ENCODE data around the gene LSR. TPM values are rescaled to one million over a fixed set of nuclear protein-coding genes. Genes with fewer than 3 reads are reported as not detected.

LSR gene
- total RNA-seq, 2 experiments from 2014 or later, result 25.5 to 25.9 TPM

DNA sequence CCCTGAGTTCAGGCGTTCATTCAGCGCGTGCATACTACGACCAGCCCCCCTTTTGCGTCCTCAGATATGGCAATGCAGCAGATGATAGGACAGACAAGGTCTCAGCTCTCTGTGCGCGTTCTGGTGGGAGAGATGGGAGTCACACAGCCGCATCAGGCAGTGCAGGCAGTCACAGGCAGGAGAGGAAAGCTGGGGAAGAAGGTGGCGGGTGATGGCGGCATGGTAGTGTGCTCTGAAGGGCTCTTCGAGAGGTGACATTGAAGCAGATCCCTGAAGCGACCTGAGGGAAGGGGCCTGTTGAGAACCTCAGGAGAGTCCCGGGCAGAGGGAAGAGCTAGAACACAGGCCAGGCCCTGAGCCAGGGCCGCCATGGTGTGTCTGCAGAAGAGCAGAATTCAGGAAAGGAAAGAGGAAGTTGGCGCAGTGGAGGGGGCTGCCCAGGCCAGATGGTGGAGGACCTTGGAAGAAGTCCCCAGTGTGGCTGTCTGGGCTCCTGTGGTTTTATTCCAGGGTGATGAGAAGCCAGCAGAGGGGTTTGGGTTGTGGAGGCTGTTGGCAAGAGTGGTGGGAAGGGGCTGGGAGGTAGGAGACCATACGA is 23.4 kb downstream of the LSR start:
- POLR2A ChIA-PET, result no interaction called here
- Mint-ChIP-seq H3K27ac (no peak overlapping the region), H3K9me3 (ENCODE audit: insufficient read depth) (no peaks in the 10 kb centered on the region), H3K4me1 (ENCODE audit: low read depth) (peaks cover 12% of the 10 kb centered on the region), H3K36me3 (ENCODE audit: low read depth) (peaks cover 46% of the 10 kb centered on the region), H3K27me3 (ENCODE audit: low read depth) (no peaks in the 10 kb centered on the region), H3K4me3 (no peak overlapping the region)
- ATAC-seq (no peak), DNase-seq (no peak)
- CTCF ChIA-PET, result interaction anchor here (1.2 kb wide), 1 partner anchor 136 kb away, joined by 3 read pairs; no protein-coding TSS in a partner anchor

DNA sequence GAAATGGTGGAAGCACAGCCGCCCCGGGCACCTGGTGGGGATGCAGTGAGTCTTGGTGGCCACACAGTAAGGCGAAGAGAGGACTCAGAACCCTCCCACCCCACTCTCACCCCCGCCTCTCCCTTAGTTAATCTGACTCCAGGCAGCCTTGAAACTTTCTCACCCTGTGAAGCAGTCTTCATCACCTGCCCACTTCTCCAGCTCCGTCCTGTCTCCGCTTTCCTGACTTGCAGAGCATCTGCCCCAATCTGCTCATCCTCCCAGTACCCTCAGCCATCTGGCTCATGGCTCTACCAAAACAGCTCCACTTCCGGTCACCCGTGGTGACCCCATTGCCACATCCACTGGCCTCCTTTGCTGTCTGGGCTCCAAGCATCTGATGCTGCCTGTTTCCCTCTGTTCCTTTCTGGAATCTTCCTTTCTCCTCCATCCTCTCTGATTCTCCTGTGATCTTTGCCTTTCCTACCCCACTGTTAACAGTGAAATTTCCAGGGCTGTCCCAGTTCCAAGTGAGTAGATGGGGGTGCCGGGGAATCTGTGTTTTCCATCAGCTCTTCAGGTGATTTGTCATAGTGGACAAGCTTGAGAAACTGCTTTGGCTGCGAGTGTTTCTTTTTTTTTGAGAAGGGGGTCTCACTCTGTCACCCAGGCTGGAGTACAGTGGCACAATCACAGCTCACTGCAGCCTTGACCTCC is 24.3 kb downstream of the LSR start:
- ATAC-seq, result no peak
- Mint-ChIP-seq H3K9me3 (ENCODE audit: insufficient read depth) (no peaks in the 10 kb centered on the region), H3K27me3 (ENCODE audit: low read depth) (no peaks in the 10 kb centered on the region), H3K4me1 (ENCODE audit: low read depth) (peaks cover 10% of the 10 kb centered on the region), H3K36me3 (ENCODE audit: low read depth) (peaks cover 43% of the 10 kb centered on the region), H3K27ac (no peak overlapping the region), H3K4me3 (no peak overlapping the region)
- ChIA-PET POLR2A (interaction anchor here (1.4 kb wide), 1 partner anchor 8 kb away, joined by 4 read pairs; no protein-coding TSS in a partner anchor), CTCF (no interaction called here)
- no peak for DNase-seq

DNA sequence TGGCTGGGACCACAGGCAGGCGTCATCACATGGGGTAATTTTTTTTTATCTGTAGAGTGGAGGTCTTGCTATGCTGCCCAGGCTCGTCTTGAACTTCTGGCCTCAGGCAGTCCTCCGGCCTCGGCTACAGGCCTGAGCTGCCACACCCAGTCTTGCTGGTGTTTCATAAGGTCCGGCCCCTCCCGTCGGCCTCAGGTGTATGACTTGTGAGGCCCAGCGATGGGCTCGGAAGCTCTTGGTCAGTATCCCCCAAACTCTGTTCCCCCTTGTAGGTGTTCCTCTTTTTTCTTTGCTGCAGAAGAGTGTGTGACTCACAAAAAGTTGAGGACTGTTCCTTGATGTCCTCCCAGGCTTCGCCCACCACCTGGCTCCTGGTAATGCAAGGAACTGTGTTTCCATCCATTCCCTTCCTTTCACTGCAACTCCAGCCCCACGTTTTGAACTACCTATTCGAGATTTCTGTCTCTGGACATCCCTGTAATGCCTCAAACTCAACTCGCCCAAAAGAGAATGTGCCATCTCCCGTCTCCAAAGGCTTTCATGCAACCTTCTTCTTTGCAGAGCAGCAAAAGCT is 25.0 kb downstream of the LSR start:
- CTCF ChIA-PET, result interaction anchor here (1.0 kb wide), 1 partner anchor 132 kb away, joined by 5 read pairs; no protein-coding TSS in a partner anchor
- no peak overlapping the region for H3K27ac Mint-ChIP-seq
- ATAC-seq (no peak), DNase-seq (no peak)
- H3K9me3 Mint-ChIP-seq (ENCODE audit: insufficient read depth), result no peaks in the 10 kb centered on the region
- H3K4me1 Mint-ChIP-seq (ENCODE audit: low read depth), result peaks cover 10% of the 10 kb centered on the region
- no peak overlapping the region for H3K4me3 Mint-ChIP-seq
- no peaks in the 10 kb centered on the region for H3K27me3 Mint-ChIP-seq (ENCODE audit: low read depth)
- POLR2A ChIA-PET, result interaction anchor here (1.4 kb wide), 1 partner anchor 9 kb away, joined by 4 read pairs; no protein-coding TSS in a partner anchor
- H3K36me3 Mint-ChIP-seq (ENCODE audit: low read depth), result peaks cover 43% of the 10 kb centered on the region

DNA sequence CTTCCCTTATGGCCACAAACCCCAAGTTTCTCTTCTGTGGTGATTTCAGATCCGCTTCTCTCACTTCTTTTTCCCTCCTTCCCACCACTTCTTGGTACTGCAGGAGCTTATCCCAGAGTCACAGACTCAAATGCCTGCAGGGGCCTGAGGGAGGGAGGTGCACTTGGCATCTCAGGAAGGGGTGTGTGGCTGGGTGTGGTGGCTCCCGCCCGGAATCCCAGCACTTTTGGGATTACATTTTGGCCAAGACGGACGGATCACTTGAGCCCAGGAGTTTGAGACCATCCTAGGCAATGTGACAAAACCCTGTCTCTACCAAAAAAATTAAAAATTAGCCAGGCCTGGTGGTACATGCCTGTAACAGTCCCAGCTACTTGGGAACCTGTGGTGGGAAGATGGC is 25.5 kb downstream of the LSR start:
- Mint-ChIP-seq H3K27me3 (ENCODE audit: low read depth) (no peaks in the 10 kb centered on the region), H3K4me1 (ENCODE audit: low read depth) (peaks cover 10% of the 10 kb centered on the region), H3K27ac (no peak overlapping the region), H3K9me3 (ENCODE audit: insufficient read depth) (no peaks in the 10 kb centered on the region), H3K4me3 (no peak overlapping the region), H3K36me3 (ENCODE audit: low read depth) (peaks cover 45% of the 10 kb centered on the region)
- CTCF ChIA-PET, result interaction anchor here (0.8 to 1.0 kb wide), 2 partner anchors 132 to 138 kb away, joined by 3 to 5 read pairs; no protein-coding TSS in a partner anchor
- ATAC-seq, result no peak
- no peak for DNase-seq
- POLR2A ChIA-PET, result interaction anchor here (1.4 kb wide), 1 partner anchor 9 kb away, joined by 4 read pairs; no protein-coding TSS in a partner anchor

DNA sequence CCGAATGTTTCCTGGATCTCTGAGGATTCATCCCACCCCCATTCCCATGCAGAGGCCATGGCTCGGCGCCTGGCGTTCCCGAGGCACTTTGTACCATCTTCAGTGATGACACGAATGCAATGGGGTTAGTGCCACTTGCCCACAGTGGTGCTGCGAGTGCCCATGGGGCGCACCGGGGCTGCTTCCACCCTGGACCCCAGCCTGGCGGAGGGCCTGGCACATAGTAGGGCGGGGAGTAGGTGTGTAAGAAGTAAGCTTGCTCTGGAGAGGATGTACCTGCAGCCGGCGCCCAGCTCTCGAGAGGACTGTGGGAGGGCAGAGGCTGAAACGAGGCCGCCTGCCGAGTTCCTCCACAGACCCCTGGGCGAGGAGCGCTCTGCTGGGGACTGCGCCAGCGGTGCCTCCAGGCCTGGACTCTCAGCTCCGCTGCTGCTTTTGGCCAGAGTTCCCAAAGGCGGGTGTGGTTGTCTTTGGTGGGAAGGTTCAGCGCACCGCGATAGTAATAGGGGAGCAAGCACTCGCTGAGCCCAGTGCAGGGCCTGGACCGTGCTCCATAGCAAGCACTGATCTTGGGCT is 28.0 kb downstream of the LSR start:
- POLR2A ChIA-PET, result interaction anchor here (1.3 kb wide), 1 partner anchor 21 kb away, joined by 3 read pairs; no protein-coding TSS in a partner anchor
- no peak for DNase-seq
- CTCF ChIA-PET, result no interaction called here
- Mint-ChIP-seq H3K27ac (no peak overlapping the region), H3K9me3 (ENCODE audit: insufficient read depth) (no peaks in the 10 kb centered on the region), H3K4me3 (no peak overlapping the region), H3K27me3 (ENCODE audit: low read depth) (peaks cover 4% of the 10 kb centered on the region), H3K36me3 (ENCODE audit: low read depth) (peaks cover 32% of the 10 kb centered on the region), H3K4me1 (ENCODE audit: low read depth) (no peaks in the 10 kb centered on the region)
- ATAC-seq, result no peak

DNA sequence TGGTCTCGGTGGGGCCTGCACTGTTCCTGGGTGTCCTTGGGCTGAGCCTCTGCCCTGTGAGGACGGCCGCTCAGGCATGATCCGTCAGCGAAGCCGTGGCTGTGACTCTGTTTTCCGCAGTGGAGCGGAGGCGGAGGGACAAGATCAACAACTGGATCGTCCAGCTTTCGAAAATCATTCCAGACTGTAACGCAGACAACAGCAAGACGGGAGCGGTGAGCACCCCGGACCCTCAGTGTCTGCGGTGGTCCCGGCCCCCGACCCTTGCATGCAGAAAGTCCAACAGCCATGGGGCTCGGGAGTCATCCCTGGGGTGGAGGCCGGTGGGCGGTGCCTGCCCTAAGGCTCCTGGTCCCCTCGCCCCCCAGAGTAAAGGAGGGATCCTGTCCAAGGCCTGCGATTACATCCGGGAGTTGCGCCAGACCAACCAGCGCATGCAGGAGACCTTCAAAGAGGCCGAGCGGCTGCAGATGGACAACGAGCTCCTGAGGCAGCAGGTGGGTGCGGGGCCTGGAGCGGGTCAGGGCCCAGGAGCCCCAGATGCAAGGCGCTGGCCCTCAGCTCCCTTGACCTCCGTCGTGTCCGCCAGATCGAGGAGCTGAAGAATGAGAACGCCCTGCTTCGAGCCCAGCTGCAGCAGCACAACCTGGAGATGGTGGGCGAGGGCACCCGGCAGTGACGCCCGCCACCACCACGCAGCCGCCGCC is 29.9 kb downstream of the LSR start:
- DNase-seq, result no peak
- CTCF ChIA-PET, result no interaction called here
- H3K36me3 Mint-ChIP-seq (ENCODE audit: low read depth), result peaks cover 20% of the 10 kb centered on the region
- POLR2A ChIA-PET, result no interaction called here
- no peak overlapping the region for H3K4me3 Mint-ChIP-seq
- no peaks in the 10 kb centered on the region for H3K4me1 Mint-ChIP-seq (ENCODE audit: low read depth)
- H3K27ac Mint-ChIP-seq, result no peak overlapping the region
- H3K9me3 Mint-ChIP-seq (ENCODE audit: insufficient read depth), result no peaks in the 10 kb centered on the region
- ATAC-seq, result no peak
- peaks cover 20% of the 10 kb centered on the region for H3K27me3 Mint-ChIP-seq (ENCODE audit: low read depth)

DNA sequence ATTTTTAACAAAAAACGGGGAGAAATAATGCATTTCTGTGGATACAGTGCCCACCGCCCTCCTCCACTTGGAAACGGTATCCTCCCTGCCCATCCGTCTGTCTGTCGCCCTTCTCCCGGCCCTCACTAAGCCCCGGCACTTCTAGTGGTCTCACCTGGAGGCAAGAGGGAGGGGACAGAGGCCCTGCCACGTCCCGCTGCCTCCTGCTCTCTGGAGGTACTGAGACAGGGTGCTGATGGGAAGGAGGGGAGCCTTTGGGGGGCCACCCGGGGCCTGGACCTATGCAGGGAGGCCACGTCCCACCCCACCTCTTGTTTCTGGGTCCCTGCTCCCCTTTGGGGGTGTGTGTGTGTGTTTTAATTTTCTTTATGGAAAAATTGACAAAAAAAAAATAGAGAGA is 30.6 kb downstream of the LSR start:
- Mint-ChIP-seq H3K36me3 (ENCODE audit: low read depth) (peaks cover 18% of the 10 kb centered on the region), H3K27me3 (ENCODE audit: low read depth) (peaks cover 22% of the 10 kb centered on the region), H3K27ac (no peak overlapping the region), H3K4me3 (no peak overlapping the region), H3K9me3 (ENCODE audit: insufficient read depth) (no peaks in the 10 kb centered on the region), H3K4me1 (ENCODE audit: low read depth) (no peaks in the 10 kb centered on the region)
- ATAC-seq (no peak), DNase-seq (no peak)
- ChIA-PET CTCF (interaction anchor here (0.8 kb wide), 1 partner anchor 137 kb away, joined by 3 read pairs; no protein-coding TSS in a partner anchor), POLR2A (no interaction called here)

DNA sequence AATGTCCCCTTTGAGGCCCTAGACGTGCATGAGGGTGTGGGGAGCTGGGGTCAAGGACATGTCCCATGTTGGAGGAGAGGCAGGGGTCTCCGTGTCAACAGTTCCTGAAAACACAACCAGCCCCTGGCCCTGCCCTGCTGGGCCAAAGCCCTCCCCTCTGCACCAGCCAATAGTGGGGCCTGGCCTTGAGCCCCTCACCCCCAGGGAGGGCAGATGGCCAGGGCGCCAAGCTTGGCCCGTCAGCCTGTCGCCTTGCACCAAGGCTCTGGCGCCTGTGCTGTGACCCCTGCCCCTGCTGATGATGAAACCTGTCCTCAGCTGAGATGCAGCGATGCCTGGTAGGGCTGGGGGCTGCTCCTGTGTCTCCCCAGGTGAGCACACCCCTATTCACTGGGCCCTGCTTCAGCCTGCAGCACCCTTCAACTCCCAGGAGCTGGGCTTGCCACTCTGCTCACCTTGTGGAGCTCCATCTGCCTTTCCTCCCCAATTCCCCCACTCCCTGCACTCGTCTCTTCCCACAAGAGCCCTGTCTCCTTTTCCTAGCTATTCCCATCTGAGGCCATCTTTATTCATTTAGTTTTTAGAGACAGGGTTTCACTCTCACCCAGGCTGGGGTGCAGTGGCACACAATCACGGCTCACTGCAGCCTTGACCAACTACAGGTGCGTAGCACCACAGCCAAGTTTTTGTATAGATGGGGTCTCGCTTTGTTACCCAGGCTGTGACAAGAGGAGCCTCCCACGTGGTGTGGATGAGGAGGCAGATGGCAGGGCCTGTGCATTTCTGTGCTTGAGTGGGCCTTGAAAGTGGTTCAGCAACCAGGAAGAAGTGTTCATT is 31.4 kb downstream of the LSR start:
- H3K27ac Mint-ChIP-seq, result no peak overlapping the region
- peaks cover 14% of the 10 kb centered on the region for H3K36me3 Mint-ChIP-seq (ENCODE audit: low read depth)
- ChIA-PET POLR2A (interaction anchor here (0.5 kb wide), 1 partner anchor 62 kb away, joined by 4 read pairs; no protein-coding TSS in a partner anchor), CTCF (interaction anchor here (0.8 kb wide), 1 partner anchor 138 kb away, joined by 3 read pairs; no protein-coding TSS in a partner anchor)
- DNase-seq (no peak), ATAC-seq (no peak)
- no peaks in the 10 kb centered on the region for H3K4me1 Mint-ChIP-seq (ENCODE audit: low read depth)
- no peaks in the 10 kb centered on the region for H3K9me3 Mint-ChIP-seq (ENCODE audit: insufficient read depth)
- H3K27me3 Mint-ChIP-seq (ENCODE audit: low read depth), result peaks cover 26% of the 10 kb centered on the region
- H3K4me3 Mint-ChIP-seq, result no peak overlapping the region

DNA sequence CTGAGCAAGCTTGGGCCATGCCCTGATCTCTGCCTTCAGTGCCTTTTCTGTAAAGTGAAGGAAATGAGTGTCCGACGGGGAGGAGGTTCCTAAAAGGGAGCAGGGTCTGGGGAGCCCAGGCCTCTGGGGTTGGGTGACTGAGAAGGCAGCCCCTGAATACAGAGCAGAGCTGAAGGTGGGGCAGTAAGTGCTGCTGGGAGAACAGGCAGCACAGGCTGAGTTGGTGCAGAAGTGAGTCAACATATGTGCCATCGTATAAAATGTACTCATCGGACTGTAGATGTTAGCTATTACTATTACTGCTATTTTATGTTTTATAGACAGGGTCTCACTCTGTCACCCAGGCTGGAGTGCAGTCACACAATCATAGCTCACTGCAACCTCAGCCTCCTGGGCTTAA is 32.5 kb downstream of the LSR start:
- CTCF ChIA-PET, result interaction anchor here (1.1 kb wide), 1 partner anchor 214 kb away, joined by 3 read pairs; no protein-coding TSS in a partner anchor
- Mint-ChIP-seq H3K36me3 (ENCODE audit: low read depth) (peaks cover 7% of the 10 kb centered on the region), H3K27ac (no peak overlapping the region), H3K4me1 (ENCODE audit: low read depth) (no peaks in the 10 kb centered on the region), H3K27me3 (ENCODE audit: low read depth) (peaks cover 26% of the 10 kb centered on the region), H3K4me3 (no peak overlapping the region), H3K9me3 (ENCODE audit: insufficient read depth) (no peaks in the 10 kb centered on the region)
- no peak for ATAC-seq
- POLR2A ChIA-PET, result no interaction called here
- DNase-seq, result no peak

DNA sequence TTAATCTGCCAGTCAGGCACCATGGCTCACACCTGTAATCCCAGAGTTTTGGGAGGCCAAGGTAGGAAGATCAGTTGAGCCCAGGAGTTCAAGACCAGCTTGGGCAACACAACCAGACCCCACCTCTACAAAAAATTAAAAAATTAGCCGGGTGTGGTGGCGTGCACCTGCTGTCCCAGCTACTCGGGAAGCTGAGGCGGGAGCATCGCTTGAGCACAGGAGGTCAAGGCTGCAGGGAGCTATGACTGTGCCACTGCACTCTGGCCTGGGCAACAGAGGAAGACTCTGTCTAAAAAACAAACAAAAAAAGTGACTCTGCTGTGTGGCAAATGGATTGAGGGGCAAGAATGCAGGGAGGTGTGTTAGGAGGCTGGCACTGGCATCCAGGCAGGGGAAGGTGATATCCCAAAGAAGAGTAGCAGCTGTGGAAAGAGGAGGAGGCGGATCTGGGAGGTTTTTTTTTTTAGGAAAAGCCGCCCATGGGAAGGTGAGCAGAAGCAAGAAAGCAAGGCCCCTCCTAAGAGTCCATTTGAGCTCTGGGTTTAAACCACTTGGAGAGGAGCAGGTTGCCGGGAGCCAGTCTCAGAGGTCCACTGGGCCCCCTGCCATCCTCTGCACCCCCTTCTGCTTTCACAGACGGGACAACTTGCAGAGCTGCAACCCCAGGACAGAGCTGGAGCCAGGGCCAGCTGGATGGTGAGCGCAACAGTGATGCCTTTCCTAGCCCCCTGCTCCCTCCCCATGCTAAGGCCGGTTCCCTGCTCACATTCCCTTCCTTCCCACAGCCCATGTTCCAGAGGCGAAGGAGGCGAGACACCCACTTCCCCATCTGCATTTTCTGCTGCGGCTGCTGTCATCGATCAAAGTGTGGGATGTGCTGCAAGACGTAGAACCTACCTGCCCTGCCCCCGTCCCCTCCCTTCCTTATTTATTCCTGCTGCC is 35.6 kb downstream of the LSR start:
- Mint-ChIP-seq H3K9me3 (ENCODE audit: insufficient read depth) (no peaks in the 10 kb centered on the region), H3K4me1 (ENCODE audit: low read depth) (no peaks in the 10 kb centered on the region), H3K4me3 (no peak overlapping the region), H3K27ac (no peak overlapping the region), H3K36me3 (ENCODE audit: low read depth) (peaks cover under 1% of the 10 kb centered on the region), H3K27me3 (ENCODE audit: low read depth) (peaks cover 28% of the 10 kb centered on the region)
- ATAC-seq (no peak), DNase-seq (no peak)
- ChIA-PET POLR2A (no interaction called here), CTCF (no interaction called here)

Data from activated CD8-positive, alpha-beta T cell treated with anti-CD3 and anti-CD28 coated beads, Interleukin-2, amount 10 ng/mL, durations not matched to agents 7 days and 5 days (primary cell).